WTC11 (cell line): ENCODE measurements around the gene RASAL2.

Source experiments
- CREB1 ChIP-seq: sonication (generic); formaldehyde crosslinking; IDR thresholded peaks from 2 replicates; pipeline ENCODE4 v1.8.0; 2023; ENCODE audit warnings: mild to moderate bottlenecking, missing genetic modification reagents
- JAZF1 ChIP-seq: fragments of 250-450 bp; sonication (Bioruptor Pico); IDR thresholded peaks from 2 replicates; pipeline ENCODE4 v1.9.0; 2021; ENCODE audit warnings: moderate library complexity, mild to moderate bottlenecking, inconsistent platforms
- MAX ChIP-seq: sonication (generic); formaldehyde crosslinking; IDR thresholded peaks from 2 replicates; pipeline ENCODE4 v1.8.0; 2022; ENCODE audit warnings: mild to moderate bottlenecking, missing genetic modification reagents
- NR2C2 ChIP-seq: sonication (generic); formaldehyde crosslinking; IDR thresholded peaks from 2 replicates; pipeline ENCODE4 v1.8.0; 2022; ENCODE audit warnings: mild to moderate bottlenecking, missing genetic modification reagents
- NR3C1 ChIP-seq: sonication (generic); formaldehyde crosslinking; conservative IDR thresholded peaks from 2 replicates; pipeline ENCODE4 v1.8.1; 2023; ENCODE audit warnings: low read depth, mild to moderate bottlenecking, missing genetic modification reagents
- TCF7 ChIP-seq: sonication (generic); formaldehyde crosslinking; IDR thresholded peaks from 2 replicates; pipeline ENCODE4 v1.8.0; 2022; ENCODE audit warnings: mild to moderate bottlenecking, low read depth, missing genetic modification reagents, moderate library complexity
- USF2 ChIP-seq: sonication (generic); formaldehyde crosslinking; IDR thresholded peaks from 2 replicates; pipeline ENCODE4 v1.8.1; 2023; ENCODE audit warnings: mild to moderate bottlenecking, missing genetic modification reagents, moderate library complexity
- ZBTB21 ChIP-seq: sonication (generic); formaldehyde crosslinking; IDR thresholded peaks from 2 replicates; pipeline ENCODE4 v1.8.1; 2023; ENCODE audit warnings: mild to moderate bottlenecking, missing genetic modification reagents, borderline replicate concordance
- ZNF219 ChIP-seq: sonication (generic); formaldehyde crosslinking; IDR thresholded peaks from 2 replicates; pipeline ENCODE4 v1.8.0; 2023; ENCODE audit warnings: missing genetic modification reagents, mild to moderate bottlenecking, borderline replicate concordance
- ZNF423 ChIP-seq: fragments of 250-450 bp; sonication (Bioruptor Pico); IDR thresholded peaks from 2 replicates; pipeline ENCODE4 v2.1.2; 2022; ENCODE audit warnings: mild to moderate bottlenecking, moderate library complexity
- TF ChIP-seq, protein P1 (sequence below): fragments of 200-600 bp; IDR thresholded peaks from 2 replicates; pipeline ENCODE4 v1.8.0; 2022; ENCODE audit warnings: antibody characterized with exemption
- TF ChIP-seq, protein P2 (sequence below): fragments of 250-450 bp; sonication (Bioruptor Pico); conservative IDR thresholded peaks from 2 replicates; pipeline ENCODE4 v1.9.0; 2021; ENCODE audit warnings: mild to moderate bottlenecking

- TF ChIP-seq ZNF219 (CRISPR knock-in tag): no peak
- TF ChIP-seq USF2: no peak
- TF ChIP-seq JAZF1: no peak
- no peak for TF ChIP-seq MAX (CRISPR knock-in tag)
- TF ChIP-seq TCF7 (CRISPR knock-in tag): no peak
- TF ChIP-seq, protein P1, sequence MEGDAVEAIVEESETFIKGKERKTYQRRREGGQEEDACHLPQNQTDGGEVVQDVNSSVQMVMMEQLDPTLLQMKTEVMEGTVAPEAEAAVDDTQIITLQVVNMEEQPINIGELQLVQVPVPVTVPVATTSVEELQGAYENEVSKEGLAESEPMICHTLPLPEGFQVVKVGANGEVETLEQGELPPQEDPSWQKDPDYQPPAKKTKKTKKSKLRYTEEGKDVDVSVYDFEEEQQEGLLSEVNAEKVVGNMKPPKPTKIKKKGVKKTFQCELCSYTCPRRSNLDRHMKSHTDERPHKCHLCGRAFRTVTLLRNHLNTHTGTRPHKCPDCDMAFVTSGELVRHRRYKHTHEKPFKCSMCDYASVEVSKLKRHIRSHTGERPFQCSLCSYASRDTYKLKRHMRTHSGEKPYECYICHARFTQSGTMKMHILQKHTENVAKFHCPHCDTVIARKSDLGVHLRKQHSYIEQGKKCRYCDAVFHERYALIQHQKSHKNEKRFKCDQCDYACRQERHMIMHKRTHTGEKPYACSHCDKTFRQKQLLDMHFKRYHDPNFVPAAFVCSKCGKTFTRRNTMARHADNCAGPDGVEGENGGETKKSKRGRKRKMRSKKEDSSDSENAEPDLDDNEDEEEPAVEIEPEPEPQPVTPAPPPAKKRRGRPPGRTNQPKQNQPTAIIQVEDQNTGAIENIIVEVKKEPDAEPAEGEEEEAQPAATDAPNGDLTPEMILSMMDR: no peak
- no peak for TF ChIP-seq NR2C2 (CRISPR knock-in tag)
- no peak for TF ChIP-seq CREB1 (CRISPR knock-in tag)
- TF ChIP-seq, protein P2, sequence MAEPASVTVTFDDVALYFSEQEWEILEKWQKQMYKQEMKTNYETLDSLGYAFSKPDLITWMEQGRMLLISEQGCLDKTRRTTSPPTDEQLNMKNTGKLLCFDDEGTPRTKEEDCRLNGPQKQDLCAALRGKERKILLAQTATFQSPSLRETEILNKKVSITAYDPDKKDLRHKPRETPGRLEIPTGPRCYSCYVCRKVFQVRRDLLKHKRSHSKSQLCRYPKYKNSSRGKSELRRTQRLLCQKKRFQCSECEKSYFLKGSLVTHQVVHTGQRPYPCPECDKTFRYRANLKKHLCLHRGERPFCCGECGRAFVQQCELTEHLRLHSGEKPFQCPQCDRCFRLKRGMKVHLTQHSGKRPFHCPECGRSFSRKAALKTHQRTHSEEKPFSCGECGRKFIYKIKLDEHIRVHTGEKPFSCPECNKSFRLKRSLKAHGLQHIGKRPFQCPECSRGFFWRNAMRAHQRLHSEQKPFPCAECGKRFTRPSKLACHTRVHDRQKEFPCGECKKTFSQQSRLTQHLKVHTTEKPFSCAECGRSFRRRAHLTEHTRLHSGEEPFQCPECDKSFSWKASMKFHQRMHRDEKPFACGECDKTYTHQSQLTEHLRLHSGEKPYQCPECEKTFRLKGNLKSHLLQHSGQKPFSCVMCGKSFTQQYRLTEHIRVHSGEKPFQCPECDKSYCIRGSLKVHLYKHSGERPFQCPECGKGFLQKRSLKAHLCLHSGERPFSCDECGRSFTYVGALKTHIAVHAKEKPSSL: no peak
- no peak for TF ChIP-seq NR3C1
- TF ChIP-seq ZNF423: no peak
- TF ChIP-seq ZBTB21 (CRISPR knock-in tag): no peak
Measured at GRCh38 chr1:178500936-178501554, 407.1 kb downstream of the RASAL2 start.
